HCT116 (cell line): ENCODE data around the gene GNB2. TPM values are rescaled to one million over a fixed set of nuclear protein-coding genes. Genes with fewer than 3 reads are reported as not detected.

Experiments used
- ATAC-seq: fragments of 200-7000 bp; cut with Tn5 transposase; 2 replicates; pipeline ENCODE4 v1.9.1; 2020; ENCODE audit warnings: mild to moderate bottlenecking, moderate library complexity
- BruUV-seq: library from RNA; stranded (reverse); fragments of 400-500 nt; replicated peaks from 2 replicates; lab custom pipeline; 2021; lab: Mats Ljungman, UMichigan
- CTCF ChIA-PET: fragments of 300-600 bp; sonication (Branson Sonifier 250); formaldehyde crosslinking; loops from one replicate; lab custom pipeline; 2021; ENCODE audit warnings: antibody characterized with exemption; lab: Charles Lee
- POLR2A ChIA-PET: fragments of 300-600, 350-600 bp; sonication (Branson Sonifier 250); formaldehyde crosslinking; loops from one replicate; lab custom pipeline; 2021; ENCODE audit warnings: antibody characterized with exemption; lab: Charles Lee
- RAD21 ChIA-PET, 2 experiments: fragments of 300-600 bp; sonication (Branson Sonifier 250); formaldehyde crosslinking; loops; one replicate each; lab custom pipeline; 2023; ENCODE audit warnings: low total read pairs in 2 of 2; ENCODE audit not compliant: uncharacterized antibody in 2 of 2, unreplicated experiment in 2 of 2, low non-redundant PET in 1 of 2; lab: Charles Lee
- DNase-seq: peaks from one replicate; pipeline ENCODE4 v3.0.0-alpha.2; 2010; ENCODE audit warnings: low read depth, low spot score
- H2AFZ ChIP-seq: fragments of 200-600 bp; shearing (Covaris generic), sonication (generic); 2 replicates; pipeline ENCODE4 v1.6.1; 2017; ENCODE audit warnings: low read depth, mixed run types, mixed read lengths, antibody characterized with exemption, low read length; ENCODE audit not compliant: poor library complexity, severe bottlenecking
- H3K27ac ChIP-seq: 2 replicates; pipeline ENCODE4 v1.5.1; 2012; ENCODE audit warnings: low read depth, low read length
- H3K27me3 ChIP-seq: fragments of 200-600 bp; sonication (generic); 2 replicates; pipeline ENCODE4 v1.6.1; 2016; ENCODE audit warnings: mixed run types, low read length, mixed read lengths; ENCODE audit not compliant: insufficient read depth
- H3K36me3 ChIP-seq, 2 experiments: fragments of 200-500 bp in 1 of 2; fragments of 200-600 bp in 1 of 2; sonication (Bioruptor generic) in 1 of 2; sonication (generic) in 1 of 2; 2 replicates each; pipeline versions ENCODE4 v1.5.1 to v1.6.1; 2014 to 2016; ENCODE audit warnings: low read length in 2 of 2, inconsistent platforms in 1 of 2, mixed read lengths in 1 of 2, mixed run types in 1 of 2; ENCODE audit not compliant: insufficient read depth in 2 of 2, control insufficient read depth in 1 of 2
- H3K4me1 ChIP-seq, 2 experiments: fragments of 200-600 bp in 1 of 2; sonication (generic) in 1 of 2; 2 replicates each; pipeline versions ENCODE4 v1.5.1 to v1.6.1; 2012 to 2017; ENCODE audit warnings: low read length in 2 of 2, inconsistent platforms in 1 of 2, mild to moderate bottlenecking in 1 of 2, mixed read lengths in 1 of 2, mixed run types in 1 of 2, moderate library complexity in 1 of 2; ENCODE audit not compliant: insufficient read depth in 2 of 2, control insufficient read depth in 1 of 2
- H3K4me2 ChIP-seq: fragments of 200-600 bp; sonication (generic); 2 replicates; pipeline ENCODE4 v1.6.1; 2017; ENCODE audit warnings: mixed run types, low read length, mixed read lengths
- H3K4me3 ChIP-seq, 2 experiments: fragments of 200-600 bp in 1 of 2; sonication (generic) in 1 of 2; replicated peaks in 1 of 2; 2 replicates each; pipeline ENCODE4 v1.5.1; 2011 to 2016; ENCODE audit warnings: low read length in 2 of 2, control low read depth in 1 of 2, low read depth in 1 of 2, mild to moderate bottlenecking in 1 of 2, mixed read lengths in 1 of 2, mixed run types in 1 of 2
- H3K79me2 ChIP-seq: fragments of 200-600 bp; sonication (generic); 2 replicates; pipeline ENCODE4 v1.6.1; 2017; ENCODE audit warnings: mild to moderate bottlenecking, mixed run types, low read length, moderate library complexity, mixed read lengths; ENCODE audit not compliant: insufficient read depth
- H3K9ac ChIP-seq: fragments of 200-600 bp; sonication (generic); 2 replicates; pipeline ENCODE4 v1.6.1; 2016; ENCODE audit warnings: low read length, mixed read lengths
- H3K9me2 ChIP-seq: fragments of 200-600 bp; sonication (generic), shearing (Covaris generic); 2 replicates; pipeline ENCODE4 v1.6.1; 2017; ENCODE audit warnings: mixed run types, mild to moderate bottlenecking, moderate library complexity; ENCODE audit not compliant: insufficient read depth
- H3K9me3 ChIP-seq, 2 experiments: fragments of 200-500 bp in 1 of 2; fragments of 200-600 bp in 1 of 2; sonication (Bioruptor generic) in 1 of 2; sonication (generic) in 1 of 2; 2 replicates each; pipeline ENCODE4 v1.6.1; 2014 to 2017; ENCODE audit warnings: low read length in 2 of 2, mixed read lengths in 2 of 2, inconsistent platforms in 1 of 2, low read depth in 1 of 2, mild to moderate bottlenecking in 1 of 2, mixed run types in 1 of 2, moderate library complexity in 1 of 2; ENCODE audit not compliant: control insufficient read depth in 1 of 2, insufficient read depth in 1 of 2
- H4K20me1 ChIP-seq: fragments of 200-600 bp; sonication (generic), shearing (Covaris generic); 2 replicates; pipeline ENCODE4 v1.6.1; 2017; ENCODE audit warnings: mixed run types, mild to moderate bottlenecking, moderate library complexity; ENCODE audit not compliant: insufficient read depth
- ELF1 ChIP-seq: IDR thresholded peaks from 2 replicates; pipeline ENCODE4 v1.6.1; 2012; ENCODE audit warnings: low read depth, borderline replicate concordance
- EZH2 ChIP-seq: fragments of 200-600 bp; sonication (generic); IDR thresholded peaks from 2 replicates; pipeline ENCODE4 v1.6.1; 2017; ENCODE audit warnings: antibody characterized with exemption, mixed run types
- JUND ChIP-seq: IDR thresholded peaks from 2 replicates; pipeline ENCODE4 v1.6.1; 2012
- RAD21 ChIP-seq: IDR thresholded peaks from 2 replicates; pipeline ENCODE4 v1.6.1; 2012; ENCODE audit warnings: low read depth, mild to moderate bottlenecking
- SIN3A ChIP-seq: IDR thresholded peaks from 2 replicates; pipeline ENCODE4 v1.6.1; 2012; ENCODE audit warnings: low read depth
- TCF7L2 ChIP-seq: IDR thresholded peaks from 2 replicates; pipeline ENCODE4 v1.7.0; 2011; ENCODE audit warnings: borderline replicate concordance, inconsistent platforms; ENCODE audit not compliant: insufficient read depth, insufficient read length; ENCODE audit errors: extremely low read depth
- YY1 ChIP-seq: IDR thresholded peaks from 2 replicates; pipeline ENCODE4 v1.6.1; 2011; ENCODE audit warnings: low read length, low read depth, moderate library complexity, mild to moderate bottlenecking; ENCODE audit not compliant: insufficient replicate concordance; ENCODE audit errors: extremely low read depth
- ZFX ChIP-seq: fragments of 450-650 bp; IDR thresholded peaks from 2 replicates; pipeline ENCODE4 v1.6.1; 2017
- intact Hi-C: fragments of 100-400 bp; cut with micrococcal nuclease; formaldehyde crosslinking; loops from 2 replicates; pipeline ENCODE4 v1.10.0; 2022
- total RNA-seq: library from RNA; stranded (reverse); gene quantifications from one replicate; pipeline ENCODE4 v1.2.1, GENCODE V29; 2021; ENCODE audit not compliant: unreplicated experiment
- TF ChIP-seq, protein P1 (sequence below): IDR thresholded peaks from 2 replicates; pipeline ENCODE4 v1.6.1; 2011; ENCODE audit warnings: mild to moderate bottlenecking, low read length, moderate library complexity; ENCODE audit not compliant: insufficient replicate concordance; ENCODE audit errors: extremely low read depth
- TF ChIP-seq, protein P2 (sequence below): IDR thresholded peaks from 2 replicates; pipeline ENCODE4 v1.6.1; 2012; ENCODE audit warnings: low read depth
- TF ChIP-seq, protein P3 (sequence below): IDR thresholded peaks from 2 replicates; pipeline ENCODE4 v1.6.1; 2012
- TF ChIP-seq, protein P4 (sequence below): IDR thresholded peaks from 2 replicates; pipeline ENCODE4 v1.6.1; 2012

The GNB2 gene
- total RNA-seq, 1 experiment from 2014 or later = 246 TPM

DNA sequence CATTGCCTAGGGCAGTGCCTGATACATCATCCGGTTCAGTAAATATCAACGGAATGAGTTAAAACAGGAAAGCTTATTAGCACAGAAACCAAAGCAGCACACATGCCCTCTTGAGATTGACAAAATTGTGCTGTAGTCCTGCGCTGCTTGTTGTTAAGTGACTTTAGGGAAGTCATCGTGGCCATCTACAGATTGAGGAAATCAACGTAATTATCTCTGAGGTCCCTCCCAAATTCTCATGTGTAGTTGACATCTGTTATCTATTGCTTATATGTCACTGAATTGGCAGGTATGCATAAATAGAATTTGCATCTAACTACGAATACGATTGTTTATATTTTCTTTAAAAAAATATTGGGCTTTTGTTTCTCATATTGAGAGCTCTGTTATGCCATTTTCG is 3.5 kb upstream of the GNB2 start:
- intact Hi-C loops = no loop called here
- POLR2A ChIA-PET = no interaction called here
- H3K27me3 ChIP-seq = no peaks in the 10 kb centered on the region
- H3K4me1 ChIP-seq = peaks cover 0 to 11% of the 10 kb centered on the region in 2 experiments; a peak in 1 of 4 replicates
- DNase-seq (no peak), ATAC-seq (no peak)
- BruUV-seq = no TSS peak
- H3K27ac ChIP-seq = no peak overlapping the region
- no peaks in the 10 kb centered on the region for H3K36me3 ChIP-seq
- RAD21 ChIA-PET = no interaction called here
- CTCF ChIA-PET = no interaction called here
- peaks cover 9% of the 10 kb centered on the region for H3K79me2 ChIP-seq
- H3K9ac ChIP-seq = no peak overlapping the region
- H3K9me3 ChIP-seq = no peaks in the 10 kb centered on the region
- no peak overlapping the region for H3K4me3 ChIP-seq
- TF ChIP-seq EZH2 (no peak), ELF1 (no peak), ZFX (no peak), JUND (no peak), SIN3A (no peak), RAD21 (no peak), YY1 (no peak), TCF7L2 (no peak)
- TF ChIP-seq, protein P1, sequence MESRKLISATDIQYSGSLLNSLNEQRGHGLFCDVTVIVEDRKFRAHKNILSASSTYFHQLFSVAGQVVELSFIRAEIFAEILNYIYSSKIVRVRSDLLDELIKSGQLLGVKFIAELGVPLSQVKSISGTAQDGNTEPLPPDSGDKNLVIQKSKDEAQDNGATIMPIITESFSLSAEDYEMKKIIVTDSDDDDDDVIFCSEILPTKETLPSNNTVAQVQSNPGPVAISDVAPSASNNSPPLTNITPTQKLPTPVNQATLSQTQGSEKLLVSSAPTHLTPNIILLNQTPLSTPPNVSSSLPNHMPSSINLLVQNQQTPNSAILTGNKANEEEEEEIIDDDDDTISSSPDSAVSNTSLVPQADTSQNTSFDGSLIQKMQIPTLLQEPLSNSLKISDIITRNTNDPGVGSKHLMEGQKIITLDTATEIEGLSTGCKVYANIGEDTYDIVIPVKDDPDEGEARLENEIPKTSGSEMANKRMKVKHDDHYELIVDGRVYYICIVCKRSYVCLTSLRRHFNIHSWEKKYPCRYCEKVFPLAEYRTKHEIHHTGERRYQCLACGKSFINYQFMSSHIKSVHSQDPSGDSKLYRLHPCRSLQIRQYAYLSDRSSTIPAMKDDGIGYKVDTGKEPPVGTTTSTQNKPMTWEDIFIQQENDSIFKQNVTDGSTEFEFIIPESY = no peak
- TF ChIP-seq, protein P2, sequence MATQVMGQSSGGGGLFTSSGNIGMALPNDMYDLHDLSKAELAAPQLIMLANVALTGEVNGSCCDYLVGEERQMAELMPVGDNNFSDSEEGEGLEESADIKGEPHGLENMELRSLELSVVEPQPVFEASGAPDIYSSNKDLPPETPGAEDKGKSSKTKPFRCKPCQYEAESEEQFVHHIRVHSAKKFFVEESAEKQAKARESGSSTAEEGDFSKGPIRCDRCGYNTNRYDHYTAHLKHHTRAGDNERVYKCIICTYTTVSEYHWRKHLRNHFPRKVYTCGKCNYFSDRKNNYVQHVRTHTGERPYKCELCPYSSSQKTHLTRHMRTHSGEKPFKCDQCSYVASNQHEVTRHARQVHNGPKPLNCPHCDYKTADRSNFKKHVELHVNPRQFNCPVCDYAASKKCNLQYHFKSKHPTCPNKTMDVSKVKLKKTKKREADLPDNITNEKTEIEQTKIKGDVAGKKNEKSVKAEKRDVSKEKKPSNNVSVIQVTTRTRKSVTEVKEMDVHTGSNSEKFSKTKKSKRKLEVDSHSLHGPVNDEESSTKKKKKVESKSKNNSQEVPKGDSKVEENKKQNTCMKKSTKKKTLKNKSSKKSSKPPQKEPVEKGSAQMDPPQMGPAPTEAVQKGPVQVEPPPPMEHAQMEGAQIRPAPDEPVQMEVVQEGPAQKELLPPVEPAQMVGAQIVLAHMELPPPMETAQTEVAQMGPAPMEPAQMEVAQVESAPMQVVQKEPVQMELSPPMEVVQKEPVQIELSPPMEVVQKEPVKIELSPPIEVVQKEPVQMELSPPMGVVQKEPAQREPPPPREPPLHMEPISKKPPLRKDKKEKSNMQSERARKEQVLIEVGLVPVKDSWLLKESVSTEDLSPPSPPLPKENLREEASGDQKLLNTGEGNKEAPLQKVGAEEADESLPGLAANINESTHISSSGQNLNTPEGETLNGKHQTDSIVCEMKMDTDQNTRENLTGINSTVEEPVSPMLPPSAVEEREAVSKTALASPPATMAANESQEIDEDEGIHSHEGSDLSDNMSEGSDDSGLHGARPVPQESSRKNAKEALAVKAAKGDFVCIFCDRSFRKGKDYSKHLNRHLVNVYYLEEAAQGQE = no peak
- TF ChIP-seq, protein P3, sequence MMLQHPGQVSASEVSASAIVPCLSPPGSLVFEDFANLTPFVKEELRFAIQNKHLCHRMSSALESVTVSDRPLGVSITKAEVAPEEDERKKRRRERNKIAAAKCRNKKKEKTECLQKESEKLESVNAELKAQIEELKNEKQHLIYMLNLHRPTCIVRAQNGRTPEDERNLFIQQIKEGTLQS = no peak
- TF ChIP-seq, protein P4, sequence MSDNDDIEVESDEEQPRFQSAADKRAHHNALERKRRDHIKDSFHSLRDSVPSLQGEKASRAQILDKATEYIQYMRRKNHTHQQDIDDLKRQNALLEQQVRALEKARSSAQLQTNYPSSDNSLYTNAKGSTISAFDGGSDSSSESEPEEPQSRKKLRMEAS = no peak
- TF ChIP-seq, all 23 proteins: peak for 0
- H4K20me1 ChIP-seq = no peaks in the 10 kb centered on the region
- no peak overlapping the region for H3K4me2 ChIP-seq
- no peak overlapping the region for H2AFZ ChIP-seq
- H3K9me2 ChIP-seq = no peaks in the 10 kb centered on the region
